ENCODE results near the gene MARCKS.

Gene MARCKS

DNA sequence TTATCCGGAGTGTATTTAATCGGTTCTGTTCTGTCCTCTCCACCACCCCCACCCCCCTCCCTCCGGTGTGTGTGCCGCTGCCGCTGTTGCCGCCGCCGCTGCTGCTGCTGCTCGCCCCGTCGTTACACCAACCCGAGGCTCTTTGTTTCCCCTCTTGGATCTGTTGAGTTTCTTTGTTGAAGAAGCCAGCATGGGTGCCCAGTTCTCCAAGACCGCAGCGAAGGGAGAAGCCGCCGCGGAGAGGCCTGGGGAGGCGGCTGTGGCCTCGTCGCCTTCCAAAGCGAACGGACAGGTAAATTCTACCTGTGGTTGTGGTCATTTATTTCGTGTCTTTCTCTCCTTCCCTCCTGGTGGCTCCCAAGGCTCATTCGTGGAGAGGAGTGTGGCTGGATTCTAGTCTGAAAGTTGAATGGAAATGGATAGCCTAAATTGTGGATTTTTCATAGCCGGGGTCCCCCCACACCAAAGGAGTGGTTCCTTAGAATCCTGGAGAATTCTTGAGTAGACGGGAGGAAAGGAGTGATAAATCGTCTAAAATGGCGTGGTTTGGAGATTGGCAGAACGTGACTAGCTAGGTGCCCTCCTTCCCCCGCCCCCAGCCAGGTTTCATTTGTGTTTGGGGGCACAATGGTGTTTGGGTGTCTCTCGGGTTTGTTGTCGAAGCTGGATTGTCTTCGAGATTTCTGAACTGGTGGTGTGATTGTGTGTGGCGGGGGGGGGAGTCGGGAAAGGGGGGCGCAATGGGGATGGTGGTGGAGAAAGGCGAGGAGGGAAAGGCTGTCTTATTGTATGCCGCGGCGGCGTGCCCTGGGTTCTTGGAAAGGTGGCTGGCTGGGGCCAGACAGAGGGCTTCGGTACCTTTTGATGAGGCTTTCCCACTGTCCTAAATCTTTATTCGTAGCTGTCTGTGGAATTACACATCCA is 673 bp downstream of the MARCKS start:
- no peak for DNase-seq (ENCODE audit: extremely low read depth, low read depth)
- H3K4me3 ChIP-seq (replicated peaks; ENCODE audit: low read depth, low read length): peak overlapping the region; percentile 69

DNA sequence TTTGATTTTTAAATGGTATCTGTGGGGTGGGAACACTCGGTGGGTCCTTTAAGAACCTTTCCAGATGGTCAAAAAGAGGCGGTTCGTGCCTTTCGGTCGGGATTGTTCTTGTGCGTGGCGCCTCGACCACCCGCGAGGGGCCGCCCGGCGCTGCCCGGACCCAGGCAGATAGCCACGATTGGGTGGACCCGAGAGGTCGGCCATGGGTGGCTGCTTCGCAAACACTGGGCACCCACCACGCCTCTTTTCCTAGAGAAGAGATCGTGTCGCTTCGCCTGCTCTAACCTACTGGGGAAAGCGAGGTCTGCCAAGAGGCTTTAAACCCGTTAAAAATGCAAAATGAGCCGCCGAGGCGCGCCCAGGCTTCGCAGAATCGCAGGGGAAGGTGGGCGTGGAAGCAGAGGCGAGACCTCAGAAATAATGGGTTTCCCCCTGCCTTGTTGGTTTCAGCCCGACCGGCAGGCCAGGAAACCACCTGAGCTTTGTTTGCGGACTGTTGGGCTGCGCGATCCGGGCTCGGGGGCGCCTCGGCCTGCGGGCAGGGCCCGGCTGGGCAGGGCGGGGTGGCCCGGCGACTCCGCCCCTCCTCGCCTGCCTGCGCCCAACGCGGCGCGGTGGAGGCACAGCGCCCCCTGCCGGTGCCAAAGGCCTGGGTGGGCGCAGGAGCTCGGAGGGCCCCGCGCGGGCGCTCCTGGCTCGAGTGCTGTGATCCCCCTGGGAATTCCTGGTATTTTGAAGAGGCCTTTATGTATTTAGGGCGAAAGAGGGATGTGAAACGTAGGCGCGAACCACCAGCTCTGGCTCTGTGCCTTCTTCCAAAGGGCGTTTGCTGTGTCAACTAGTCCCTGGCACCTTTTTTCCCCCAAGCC is 1.6 kb downstream of the MARCKS start:
- TF ChIP-seq, protein P1, sequence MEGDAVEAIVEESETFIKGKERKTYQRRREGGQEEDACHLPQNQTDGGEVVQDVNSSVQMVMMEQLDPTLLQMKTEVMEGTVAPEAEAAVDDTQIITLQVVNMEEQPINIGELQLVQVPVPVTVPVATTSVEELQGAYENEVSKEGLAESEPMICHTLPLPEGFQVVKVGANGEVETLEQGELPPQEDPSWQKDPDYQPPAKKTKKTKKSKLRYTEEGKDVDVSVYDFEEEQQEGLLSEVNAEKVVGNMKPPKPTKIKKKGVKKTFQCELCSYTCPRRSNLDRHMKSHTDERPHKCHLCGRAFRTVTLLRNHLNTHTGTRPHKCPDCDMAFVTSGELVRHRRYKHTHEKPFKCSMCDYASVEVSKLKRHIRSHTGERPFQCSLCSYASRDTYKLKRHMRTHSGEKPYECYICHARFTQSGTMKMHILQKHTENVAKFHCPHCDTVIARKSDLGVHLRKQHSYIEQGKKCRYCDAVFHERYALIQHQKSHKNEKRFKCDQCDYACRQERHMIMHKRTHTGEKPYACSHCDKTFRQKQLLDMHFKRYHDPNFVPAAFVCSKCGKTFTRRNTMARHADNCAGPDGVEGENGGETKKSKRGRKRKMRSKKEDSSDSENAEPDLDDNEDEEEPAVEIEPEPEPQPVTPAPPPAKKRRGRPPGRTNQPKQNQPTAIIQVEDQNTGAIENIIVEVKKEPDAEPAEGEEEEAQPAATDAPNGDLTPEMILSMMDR (IDR thresholded peaks at IDR 0.05; ENCODE audit: low read depth, low read length, missing control alignments): peak; percentile 73
- peak overlapping the region; percentile 69 for H3K4me3 ChIP-seq (replicated peaks; ENCODE audit: low read depth, low read length)
- no peak for DNase-seq (ENCODE audit: extremely low read depth, low read depth)

More for the DNA sequence above, 673 bp downstream of the MARCKS start:
- TF ChIP-seq, protein P1 (IDR thresholded peaks at IDR 0.05; ENCODE audit: low read depth, low read length, missing control alignments): no peak

DNA sequence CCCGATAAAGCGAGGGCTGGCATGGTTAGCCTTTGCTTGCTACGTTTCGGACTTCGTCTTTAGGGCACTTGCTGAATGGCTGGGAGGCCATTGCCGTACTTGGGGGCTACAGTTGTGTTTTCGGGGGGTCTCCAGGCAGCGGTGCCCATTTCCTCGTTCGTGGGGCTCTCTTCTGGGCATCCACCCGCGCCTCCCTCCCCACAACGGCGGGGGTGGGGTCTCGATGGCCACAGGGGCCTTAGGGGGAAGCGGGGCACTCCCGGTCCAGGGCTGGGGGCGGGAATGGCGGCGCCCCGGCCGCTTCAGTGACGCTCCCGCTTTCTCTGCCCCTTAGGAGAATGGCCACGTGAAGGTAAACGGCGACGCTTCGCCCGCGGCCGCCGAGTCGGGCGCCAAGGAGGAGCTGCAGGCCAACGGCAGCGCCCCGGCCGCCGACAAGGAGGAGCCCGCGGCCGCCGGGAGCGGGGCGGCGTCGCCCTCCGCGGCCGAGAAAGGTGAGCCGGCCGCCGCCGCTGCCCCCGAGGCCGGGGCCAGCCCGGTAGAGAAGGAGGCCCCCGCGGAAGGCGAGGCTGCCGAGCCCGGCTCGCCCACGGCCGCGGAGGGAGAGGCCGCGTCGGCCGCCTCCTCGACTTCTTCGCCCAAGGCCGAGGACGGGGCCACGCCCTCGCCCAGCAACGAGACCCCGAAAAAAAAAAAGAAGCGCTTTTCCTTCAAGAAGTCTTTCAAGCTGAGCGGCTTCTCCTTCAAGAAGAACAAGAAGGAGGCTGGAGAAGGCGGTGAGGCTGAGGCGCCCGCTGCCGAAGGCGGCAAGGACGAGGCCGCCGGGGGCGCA is 2.4 kb downstream of the MARCKS start:
- H3K4me3 ChIP-seq (replicated peaks; ENCODE audit: low read depth, low read length): peak overlapping the region; percentile 69
- no peak for DNase-seq (ENCODE audit: extremely low read depth, low read depth)
- TF ChIP-seq, protein P1 (IDR thresholded peaks at IDR 0.05; ENCODE audit: low read depth, low read length, missing control alignments): no peak

DNA sequence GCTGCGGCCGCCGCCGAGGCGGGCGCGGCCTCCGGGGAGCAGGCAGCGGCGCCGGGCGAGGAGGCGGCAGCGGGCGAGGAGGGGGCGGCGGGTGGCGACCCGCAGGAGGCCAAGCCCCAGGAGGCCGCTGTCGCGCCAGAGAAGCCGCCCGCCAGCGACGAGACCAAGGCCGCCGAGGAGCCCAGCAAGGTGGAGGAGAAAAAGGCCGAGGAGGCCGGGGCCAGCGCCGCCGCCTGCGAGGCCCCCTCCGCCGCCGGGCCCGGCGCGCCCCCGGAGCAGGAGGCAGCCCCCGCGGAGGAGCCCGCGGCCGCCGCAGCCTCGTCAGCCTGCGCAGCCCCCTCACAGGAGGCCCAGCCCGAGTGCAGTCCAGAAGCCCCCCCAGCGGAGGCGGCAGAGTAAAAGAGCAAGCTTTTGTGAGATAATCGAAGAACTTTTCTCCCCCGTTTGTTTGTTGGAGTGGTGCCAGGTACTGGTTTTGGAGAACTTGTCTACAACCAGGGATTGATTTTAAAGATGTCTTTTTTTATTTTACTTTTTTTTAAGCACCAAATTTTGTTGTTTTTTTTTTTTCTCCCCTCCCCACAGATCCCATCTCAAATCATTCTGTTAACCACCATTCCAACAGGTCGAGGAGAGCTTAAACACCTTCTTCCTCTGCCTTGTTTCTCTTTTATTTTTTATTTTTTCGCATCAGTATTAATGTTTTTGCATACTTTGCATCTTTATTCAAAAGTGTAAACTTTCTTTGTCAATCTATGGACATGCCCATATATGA is 3.2 kb downstream of the MARCKS start:
- no peak for DNase-seq (ENCODE audit: extremely low read depth, low read depth)
- peak overlapping the region; percentile 69 for H3K4me3 ChIP-seq (replicated peaks; ENCODE audit: low read depth, low read length)
- TF ChIP-seq, protein P1 (IDR thresholded peaks at IDR 0.05; ENCODE audit: low read depth, low read length, missing control alignments): no peak

DNA sequence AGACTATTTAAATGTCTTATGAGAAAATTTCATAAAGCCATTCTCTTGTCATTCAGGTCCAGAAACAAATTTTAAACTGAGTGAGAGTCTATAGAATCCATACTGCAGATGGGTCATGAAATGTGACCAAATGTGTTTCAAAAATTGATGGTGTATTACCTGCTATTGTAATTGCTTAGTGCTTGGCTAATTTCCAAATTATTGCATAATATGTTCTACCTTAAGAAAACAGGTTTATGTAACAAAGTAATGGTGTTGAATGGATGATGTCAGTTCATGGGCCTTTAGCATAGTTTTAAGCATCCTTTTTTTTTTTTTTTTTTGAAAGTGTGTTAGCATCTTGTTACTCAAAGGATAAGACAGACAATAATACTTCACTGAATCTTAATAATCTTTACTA is 5.0 kb downstream of the MARCKS start:
- no peak overlapping the region; the same call in 1 of the 2 replicates for H3K4me3 ChIP-seq (replicated peaks; ENCODE audit: low read depth, low read length)
- TF ChIP-seq, protein P1 (IDR thresholded peaks at IDR 0.05; ENCODE audit: low read depth, low read length, missing control alignments): no peak
- DNase-seq (ENCODE audit: extremely low read depth, low read depth): no peak
